Measurements from ENCODE around the gene C2CD5. TPM values are rescaled to one million over a fixed set of nuclear protein-coding genes. Genes with fewer than 3 reads are reported as not detected.
"Not testable (repeated sequence)": the region's sequence is repeated elsewhere in the genome, so short reads cannot be mapped to it uniquely, and the experiment has no call there.

The C2CD5 gene
- total and polyA plus RNA-seq, 9 donors: 19.6 to 41.3 (median 32.9) TPM

- Histone ChIP-seq H3K36me3 (no peaks in the 10 kb centered on the region), H3K4me3 (no peak overlapping the region), H3K4me1 (ENCODE audit: insufficient read depth) (no peaks in the 10 kb centered on the region), H3K27ac (no peak overlapping the region), H3K9me3 (no peaks in the 10 kb centered on the region), H3K27me3 (no peaks in the 10 kb centered on the region)
- no peak for TF ChIP-seq POLR2A (IDR thresholded peaks at IDR 0.05)
- TF ChIP-seq CTCF (IDR thresholded peaks at IDR 0.05): no peak
- TF ChIP-seq EP300 (IDR thresholded peaks at IDR 0.05): no peak
- intact Hi-C loops (cut with DNase I): no loop called here
- no peak for DNase-seq
- WGBS, 3 donors: 17 to 37% (median 21%) methylated on average over 4 of the region's 4 CpGs
Observed at GRCh38 chr12:22457085-22457484, 87.3 kb downstream of the C2CD5 start.

GRCh38 chr12:22453511-22453910 is 90.8 kb downstream of the C2CD5 start:
- Histone ChIP-seq H3K4me3 (no peak overlapping the region), H3K4me1 (ENCODE audit: insufficient read depth) (no peaks in the 10 kb centered on the region), H3K27ac (no peak overlapping the region), H3K27me3 (no peaks in the 10 kb centered on the region), H3K36me3 (no peaks in the 10 kb centered on the region), H3K9me3 (no peaks in the 10 kb centered on the region)
- WGBS, 3 donors: 93 to 98% (median 96%) methylated on average over 3 of the region's 3 CpGs
- intact Hi-C loops (cut with DNase I): no loop called here
- TF ChIP-seq EP300 (IDR thresholded peaks at IDR 0.05): no peak
- TF ChIP-seq CTCF (IDR thresholded peaks at IDR 0.05): no peak
- TF ChIP-seq POLR2A (IDR thresholded peaks at IDR 0.05): no peak
- no peak for DNase-seq

GRCh38 chr12:22447223-22447622 is 97.1 kb downstream of the C2CD5 start:
- Histone ChIP-seq H3K27me3 (no peaks in the 10 kb centered on the region), H3K9me3 (no peaks in the 10 kb centered on the region), H3K4me1 (ENCODE audit: insufficient read depth) (no peaks in the 10 kb centered on the region), H3K36me3 (no peaks in the 10 kb centered on the region), H3K4me3 (no peak overlapping the region), H3K27ac (no peak overlapping the region)
- intact Hi-C loops (cut with DNase I): loop anchor here in 3 of 4 donors (5.0 to 10.0 kb wide), 3 partner anchors 112 to 365 kb away; partner anchors contain the start of gene ST8SIA1 (in 1 of the 3)
- 39 to 48% (median 40%) methylated on average over 4 of the region's 4 CpGs for WGBS, 3 donors
- no peak for TF ChIP-seq POLR2A (IDR thresholded peaks at IDR 0.05)
- no peak for TF ChIP-seq CTCF (IDR thresholded peaks at IDR 0.05)
- TF ChIP-seq EP300 (IDR thresholded peaks at IDR 0.05): no peak
- no peak for DNase-seq

- H3K27me3 ChIP-seq: not testable (repeated sequence)
- WGBS, 3 donors: 79 to 83% (median 82%) methylated on average over 11 of the region's 11 CpGs
- intact Hi-C loops (cut with DNase I): loop anchor here in 2 of 4 donors (10.0 kb wide), 2 partner anchors 109 to 359 kb away; partner anchors contain the start of gene ST8SIA1 (in 1 of the 2)
Observed at GRCh38 chr12:22444317-22444665, 100.1 kb downstream of the C2CD5 start.

GRCh38 chr12:22443379-22444316 is 100.7 kb downstream of the C2CD5 start:
- peak; percentile 42 to 63 (median 47) for DNase-seq
- TF ChIP-seq CTCF (IDR thresholded peaks at IDR 0.05) (peak; percentile 43 to 59 (median 52)), POLR2A (IDR thresholded peaks at IDR 0.05) (no peak)
- Histone ChIP-seq H3K27ac (no peak overlapping the region), H3K27me3 (no peaks in the 10 kb centered on the region), H3K36me3 (no peaks in the 10 kb centered on the region), H3K4me3 (no peak overlapping the region), H3K9me3 (no peaks in the 10 kb centered on the region), H3K4me1 (ENCODE audit: insufficient read depth) (no peaks in the 10 kb centered on the region)
- 13 to 23% (median 13%) methylated on average over 17 of the region's 17 CpGs for WGBS, 3 donors
- intact Hi-C loops (cut with DNase I): loop anchor here in 2 of 4 donors (10.0 kb wide), 2 partner anchors 109 to 359 kb away; partner anchors contain the start of gene ST8SIA1 (in 1 of the 2)

More at GRCh38 chr12:22444317-22444665, 100.1 kb downstream of the C2CD5 start:
- H3K4me3 ChIP-seq; H3K36me3 ChIP-seq; H3K4me1 ChIP-seq (ENCODE audit: insufficient read depth); H3K9me3 ChIP-seq; DNase-seq; H3K27ac ChIP-seq: not testable (repeated sequence)
